Activated T-helper 9 cell treated with anti-CD3 and anti-CD28 coated beads, Interleukin-2, amount 50 U/mL, for 16 hours (primary cell): Measurements from ENCODE around the gene CDK8.
"Not testable (repeated sequence)": the region's sequence is repeated elsewhere in the genome, so short reads cannot be mapped to it uniquely, and the experiment has no call there.

ENCODE experiments used
- DNase-seq: peaks from one replicate; pipeline ENCODE4 v3.0.0-alpha.2; 2020; ENCODE audit warnings: low read depth

The CDK8 gene

GRCh38 chr13:26253262-26253786 lies 605 bp upstream of the CDK8 start:
- no peak for DNase-seq

DNA sequence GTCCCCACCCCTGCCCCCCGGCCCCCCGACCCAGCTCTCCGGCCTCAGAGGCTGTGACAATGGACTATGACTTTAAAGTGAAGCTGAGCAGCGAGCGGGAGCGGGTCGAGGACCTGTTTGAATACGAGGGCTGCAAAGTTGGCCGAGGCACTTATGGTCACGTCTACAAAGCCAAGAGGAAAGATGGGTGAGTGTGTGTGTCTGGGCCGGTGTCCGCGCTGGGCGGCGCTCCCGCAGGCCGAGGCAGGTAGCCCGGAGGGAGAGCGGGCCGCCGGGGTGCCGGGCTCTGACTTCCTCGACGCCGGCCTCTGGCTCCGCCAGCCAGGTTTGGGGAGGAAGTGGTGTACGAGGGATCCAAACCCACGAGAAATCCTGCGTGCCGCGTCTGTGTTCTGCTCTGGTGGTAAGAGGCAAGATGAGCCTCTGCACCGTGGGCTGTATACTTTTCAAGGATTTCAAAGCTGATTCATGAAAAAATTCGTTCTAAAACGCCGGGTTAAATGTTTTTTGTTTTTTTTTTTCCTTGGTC lies 718 bp downstream of the CDK8 start:
- DNase-seq: peak; percentile 22

DNA sequence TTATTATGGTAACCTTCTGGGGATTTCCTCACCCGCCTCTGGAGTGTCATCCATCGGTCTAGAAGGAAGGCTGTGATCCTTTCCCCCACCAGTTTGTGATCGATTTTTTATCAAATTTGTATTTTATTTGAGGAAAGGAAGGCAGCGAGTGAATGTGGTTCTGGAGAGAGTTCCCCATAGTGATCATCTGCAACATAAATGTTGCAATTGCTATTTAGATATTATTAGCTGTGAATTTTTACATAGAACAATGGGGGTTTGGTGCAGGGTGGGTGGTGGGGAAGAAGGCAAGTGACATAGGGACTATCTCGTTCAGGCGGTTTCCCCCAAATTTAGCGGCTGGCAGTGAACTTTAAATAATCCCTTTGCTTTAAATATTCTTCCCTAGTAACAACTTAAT lies 1.2 kb downstream of the CDK8 start:
- DNase-seq: no peak

GRCh38 chr13:26255691-26256277 lies 1.9 kb downstream of the CDK8 start:
- DNase-seq: no peak

GRCh38 chr13:26257049-26257448 lies 3.1 kb downstream of the CDK8 start:
- no peak for DNase-seq

DNA sequence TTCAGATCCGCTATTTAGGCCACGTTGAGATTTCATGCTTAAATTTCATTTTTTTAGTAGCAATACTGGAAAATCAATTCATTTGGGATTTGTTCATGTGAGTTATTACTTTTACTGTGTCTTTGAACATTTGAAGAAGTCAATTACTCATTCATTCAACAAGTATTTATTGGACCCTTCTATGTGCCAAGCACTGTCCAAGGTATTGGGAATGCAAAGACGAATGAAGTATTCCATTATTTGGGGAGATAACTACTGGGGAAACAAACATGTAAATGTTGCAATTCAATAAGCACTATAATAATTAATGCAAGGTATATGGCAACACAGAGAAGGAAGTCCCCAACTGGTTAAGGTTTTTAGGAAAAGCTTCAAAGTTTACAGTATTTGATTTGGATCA lies 5.7 kb downstream of the CDK8 start:
- no peak for DNase-seq

DNA sequence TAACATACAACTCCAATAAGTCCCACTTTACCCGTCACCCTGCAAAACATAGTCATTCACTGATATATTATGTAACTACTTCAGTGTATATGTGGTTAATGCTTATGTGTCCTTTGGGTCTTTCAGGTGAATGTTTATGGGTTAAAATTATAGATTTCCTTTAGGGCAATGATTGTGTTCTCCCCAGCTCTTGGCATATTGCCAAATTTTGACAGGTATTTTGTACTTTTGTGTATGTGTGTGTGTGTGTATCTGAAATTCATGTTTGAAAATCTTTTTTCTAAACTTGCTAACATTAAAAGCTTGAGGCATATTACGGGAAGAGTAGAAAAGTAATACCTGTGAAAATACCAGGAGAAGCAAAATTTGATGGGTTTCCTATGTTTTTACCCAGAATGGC lies 8.2 kb downstream of the CDK8 start:
- no peak for DNase-seq

DNA sequence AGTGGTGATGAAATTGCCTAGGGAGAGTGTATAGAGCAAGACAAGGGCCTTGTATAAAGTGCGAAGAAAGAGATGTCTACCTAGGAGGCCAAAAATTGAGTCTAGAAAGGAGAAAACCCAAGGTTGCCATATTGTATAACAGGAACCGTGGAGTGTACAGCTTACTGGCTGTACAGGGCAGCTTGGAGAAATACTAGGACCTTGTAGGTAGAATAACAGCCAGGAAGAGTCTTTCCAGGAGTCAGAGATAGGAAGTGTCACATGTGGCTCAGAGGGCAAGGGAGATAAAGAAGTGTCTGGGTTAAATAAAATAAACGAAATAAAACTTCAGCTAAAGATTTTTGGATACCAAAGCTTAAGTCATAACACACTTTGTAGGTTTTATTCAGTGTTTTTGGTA lies 12.4 kb downstream of the CDK8 start:
- DNase-seq: no peak

- DNase-seq: no peak
Observed at GRCh38 chr13:26270707-26271106, 16.8 kb downstream of the CDK8 start.

GRCh38 chr13:26272621-26273020 lies 18.7 kb downstream of the CDK8 start:
- no peak for DNase-seq

DNA sequence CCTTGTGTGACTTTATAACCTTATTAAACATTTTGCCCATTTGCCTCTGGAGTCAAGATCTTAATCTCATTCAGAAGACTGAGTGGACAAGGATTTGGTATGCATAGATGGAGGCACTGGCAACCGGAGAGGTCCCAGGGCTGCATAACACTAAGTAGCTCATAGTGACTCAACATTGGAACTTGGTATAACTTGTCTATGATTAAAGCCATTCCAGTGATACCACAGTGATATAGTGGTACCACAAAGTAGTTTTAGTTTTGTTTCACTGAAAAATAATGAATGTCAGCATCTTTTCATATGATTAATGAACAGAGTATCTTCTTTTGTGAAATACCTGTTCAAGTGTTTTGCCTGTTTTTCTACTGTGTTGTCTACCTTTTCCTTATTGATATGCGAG lies 26.4 kb downstream of the CDK8 start:
- no peak for DNase-seq

- DNase-seq: no peak
Observed at GRCh38 chr13:26280822-26281221, 26.9 kb downstream of the CDK8 start.

GRCh38 chr13:26285911-26286310 lies 32.0 kb downstream of the CDK8 start:
- DNase-seq: not testable (repeated sequence)

DNA sequence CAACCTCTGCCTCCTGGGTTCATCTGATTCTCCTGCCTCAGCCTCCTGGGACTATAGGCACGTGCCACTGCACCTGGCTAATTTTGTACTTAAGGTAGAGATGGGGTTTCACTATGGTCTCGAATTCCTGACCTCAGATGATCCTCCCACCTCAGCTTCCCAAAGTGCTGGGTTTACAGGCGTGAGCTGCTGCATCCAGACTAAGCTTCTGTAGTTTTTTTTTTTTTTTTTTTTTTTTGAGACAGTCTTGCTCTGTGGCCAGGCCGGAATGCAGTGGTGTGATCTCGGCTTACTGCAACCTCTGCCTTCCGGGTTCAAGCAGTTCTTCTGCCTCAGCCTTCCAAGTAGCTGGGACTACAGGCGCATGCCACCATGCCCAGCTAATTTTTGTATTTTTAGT lies 34.9 kb downstream of the CDK8 start:
- DNase-seq: not testable (repeated sequence)

- no peak for DNase-seq
Observed at GRCh38 chr13:26295812-26296211, 41.9 kb downstream of the CDK8 start.

- DNase-seq: no peak
Observed at GRCh38 chr13:26299168-26299750, 45.3 kb downstream of the CDK8 start.

GRCh38 chr13:26300140-26300539 lies 46.2 kb downstream of the CDK8 start:
- peak; percentile 3 for DNase-seq

GRCh38 chr13:26305676-26306075 lies 51.7 kb downstream of the CDK8 start:
- DNase-seq: no peak

DNA sequence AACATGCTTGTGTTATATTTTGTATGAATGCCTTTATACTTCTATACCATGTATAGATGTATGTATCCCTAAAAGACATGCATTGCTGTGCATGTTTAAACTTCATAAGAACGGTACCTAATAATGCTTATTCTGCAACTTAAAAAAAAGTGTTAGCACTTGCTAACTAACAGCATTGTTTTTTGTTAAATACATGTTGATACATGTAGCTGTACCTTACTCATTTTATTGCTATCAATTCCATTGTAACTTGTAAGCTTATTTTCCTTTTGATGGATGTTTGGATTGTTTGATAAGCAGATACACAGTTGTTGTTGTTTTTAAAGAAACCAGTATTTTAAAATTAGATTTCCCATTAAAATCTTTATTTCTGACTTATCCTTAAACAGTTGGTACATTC lies 53.8 kb downstream of the CDK8 start:
- DNase-seq: no peak

DNA sequence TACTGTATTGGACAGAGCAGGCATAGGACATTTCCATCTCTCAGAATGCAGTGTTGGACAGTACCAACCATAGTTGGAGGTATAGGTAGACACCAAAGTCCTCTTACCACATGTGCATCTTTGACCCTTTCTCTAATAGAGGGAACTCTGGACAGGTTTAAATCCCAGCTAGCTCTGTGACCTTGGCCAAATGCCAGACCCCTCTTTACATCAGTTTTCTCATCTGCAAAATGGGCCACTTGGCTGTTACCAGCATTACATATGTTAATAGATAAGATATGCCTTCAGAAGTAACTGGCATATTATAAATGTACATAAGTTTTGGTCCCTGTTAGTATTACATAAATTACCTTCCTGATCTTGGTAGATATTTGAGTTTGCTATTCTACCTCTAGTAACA lies 54.3 kb downstream of the CDK8 start:
- no peak for DNase-seq

DNA sequence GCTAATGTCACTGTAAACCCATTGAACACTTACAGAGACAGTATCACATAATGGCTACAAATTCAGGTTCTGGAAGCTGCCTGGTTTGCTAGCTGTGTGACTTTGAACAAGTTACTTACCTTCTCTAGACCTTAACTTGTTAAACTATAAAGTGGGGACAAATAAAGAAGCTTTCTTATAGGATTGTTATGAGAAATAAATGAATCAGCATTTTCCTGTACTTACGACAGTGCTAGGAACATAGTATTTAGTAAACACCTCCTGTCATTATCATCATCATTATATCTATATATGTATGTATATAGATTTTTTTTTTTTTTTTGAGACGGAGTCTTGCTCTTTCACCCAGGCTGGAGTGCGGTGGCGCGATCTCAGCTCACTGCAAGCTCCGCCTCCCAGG lies 54.9 kb downstream of the CDK8 start:
- no peak for DNase-seq

- no peak for DNase-seq
Observed at GRCh38 chr13:26310003-26310402, 56.1 kb downstream of the CDK8 start.

DNA sequence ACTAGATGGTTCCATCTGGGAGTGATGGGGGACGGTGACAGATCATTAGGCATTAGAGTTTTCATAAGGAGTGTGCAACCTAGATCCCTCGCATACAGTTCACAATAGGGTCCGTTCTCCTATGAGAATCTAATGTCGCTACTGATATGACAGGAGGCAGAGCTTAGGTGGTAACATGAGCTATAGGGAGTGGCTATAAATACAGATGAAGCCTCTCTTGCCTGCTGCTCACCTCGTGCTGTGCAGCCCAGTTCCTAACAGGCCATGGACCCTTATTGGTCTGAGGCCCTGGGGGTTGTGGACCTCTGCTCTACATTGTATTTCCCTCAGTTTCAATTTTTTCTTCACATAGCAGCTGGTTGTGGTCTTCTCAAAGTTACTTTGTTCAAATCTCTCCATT lies 56.5 kb downstream of the CDK8 start:
- DNase-seq: no peak

DNA sequence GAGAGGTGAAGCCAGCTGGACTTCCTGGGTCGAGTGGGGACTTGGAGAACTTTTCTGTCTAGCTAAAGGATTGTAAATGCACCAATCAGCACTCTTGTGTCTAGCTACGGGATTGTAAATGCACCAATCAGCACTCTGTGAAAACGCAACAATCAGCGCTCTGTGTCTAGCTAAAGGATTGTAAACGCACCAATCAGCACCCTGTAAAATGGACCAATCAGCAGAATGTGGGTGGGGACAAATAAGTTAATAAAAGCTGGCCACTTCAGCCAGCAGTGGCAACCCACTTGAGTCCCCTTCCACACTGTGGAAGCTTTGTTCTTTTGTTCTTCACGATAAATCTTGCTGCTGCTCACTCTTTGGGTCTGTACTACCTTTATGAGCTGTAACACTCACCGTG lies 58.1 kb downstream of the CDK8 start:
- not testable (repeated sequence) for DNase-seq
